ENCODE results near the gene PRRC2A. TPM values are rescaled to one million over a fixed set of nuclear protein-coding genes. Genes with fewer than 3 reads are reported as not detected.

Gene PRRC2A
- total RNA-seq, 1 donor from 2014 or later: 281 TPM

DNA sequence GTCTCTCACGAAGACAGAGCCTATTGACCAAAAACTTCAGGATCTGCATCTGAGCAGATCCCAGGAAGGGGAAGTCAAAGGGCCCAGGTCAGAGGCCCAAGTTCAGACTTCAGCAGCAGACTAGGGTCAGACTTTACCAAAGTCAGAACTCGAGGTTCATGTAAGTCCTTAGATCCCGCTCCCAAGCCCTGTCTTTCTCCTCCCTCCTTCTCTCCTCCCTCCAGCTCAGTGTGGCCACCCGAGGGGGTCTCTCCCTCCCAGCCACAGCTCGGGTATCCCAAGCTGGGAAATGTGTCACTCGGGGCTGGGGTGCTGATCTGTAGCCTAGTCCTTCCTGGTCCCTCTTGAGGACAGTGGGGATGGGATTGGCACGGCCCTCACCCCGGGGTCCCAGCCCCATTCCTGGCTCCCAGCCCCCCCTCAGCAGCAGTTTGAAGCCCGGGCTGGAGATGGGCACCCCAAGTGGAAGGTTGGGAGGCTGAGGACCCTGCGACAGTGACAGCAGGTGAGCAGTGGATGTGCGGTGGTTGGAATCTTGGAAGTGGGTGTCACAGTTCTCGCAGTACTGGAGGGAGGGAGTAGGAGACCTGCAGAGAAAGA, 41.7 kb downstream of the PRRC2A start:
- no peaks in the 10 kb centered on the region for H3K27me3 Mint-ChIP-seq (ENCODE audit: insufficient read depth)
- no peaks in the 10 kb centered on the region for H3K9me3 Mint-ChIP-seq
- DNase-seq (ENCODE audit: low spot score): no peak
- intact Hi-C loops (cut with micrococcal nuclease): loop anchor here (10.0 kb wide), 2 partner anchors 1313 to 1543 kb away; partner anchors contain the start of genes HSD17B8, RING1, RXRB and SLC39A7
- H3K36me3 Mint-ChIP-seq (ENCODE audit: low read depth): peaks cover 53% of the 10 kb centered on the region
- H3K4me1 Mint-ChIP-seq (ENCODE audit: low read depth): peaks cover 84% of the 10 kb centered on the region
- no peak overlapping the region for H3K27ac Mint-ChIP-seq
- H3K4me3 Mint-ChIP-seq: peak overlapping the region; percentile 91

DNA sequence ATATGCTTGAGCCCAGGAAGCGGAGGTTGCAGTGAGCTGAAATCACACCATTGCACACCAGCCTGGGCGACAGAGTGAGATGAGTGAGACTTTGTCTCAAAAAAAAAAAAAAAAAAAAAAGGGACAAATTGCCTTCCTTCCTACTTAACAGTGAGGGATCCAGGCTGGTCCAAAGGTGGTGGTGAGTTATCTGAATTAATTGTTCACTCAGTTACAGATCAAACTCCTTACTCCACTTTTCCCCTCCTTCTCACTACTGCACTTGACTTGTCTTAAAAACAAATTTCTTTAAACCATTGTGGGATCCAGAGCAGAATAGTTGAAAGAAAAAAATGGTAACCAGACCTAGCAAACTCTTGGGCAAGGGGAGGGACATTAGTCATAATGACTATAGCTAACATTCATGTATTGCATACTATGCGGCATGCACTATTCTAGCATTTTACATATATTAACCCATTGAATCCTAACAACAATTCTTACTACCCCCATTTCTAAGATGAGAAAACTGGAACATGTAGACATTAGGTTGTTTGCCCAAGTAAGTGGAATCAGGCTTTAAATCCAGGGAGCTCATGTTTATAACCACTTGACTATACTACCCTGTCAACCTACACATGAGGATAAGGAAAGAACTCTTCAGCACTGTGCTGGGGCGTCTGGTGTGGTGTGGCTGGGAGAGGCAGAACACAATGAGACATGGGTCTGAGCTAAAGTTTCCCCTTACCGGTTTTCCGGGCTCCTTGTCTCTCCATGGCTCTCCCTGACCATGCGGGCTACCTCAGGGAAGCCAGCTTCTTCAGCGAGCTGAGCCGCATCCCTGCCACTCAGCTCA, 42.8 kb downstream of the PRRC2A start:
- peak overlapping the region; percentile 98 for H3K4me3 Mint-ChIP-seq
- H3K36me3 Mint-ChIP-seq (ENCODE audit: low read depth): peaks cover 59% of the 10 kb centered on the region
- peak overlapping the region; percentile 90 for H3K27ac Mint-ChIP-seq
- no peaks in the 10 kb centered on the region for H3K27me3 Mint-ChIP-seq (ENCODE audit: insufficient read depth)
- H3K4me1 Mint-ChIP-seq (ENCODE audit: low read depth): peaks cover 84% of the 10 kb centered on the region
- intact Hi-C loops (cut with micrococcal nuclease): loop anchor here (10.0 kb wide), 2 partner anchors 1311 to 1541 kb away; partner anchors contain the start of genes HSD17B8, RING1, RXRB and SLC39A7
- DNase-seq (ENCODE audit: low spot score): no peak
- no peaks in the 10 kb centered on the region for H3K9me3 Mint-ChIP-seq

DNA sequence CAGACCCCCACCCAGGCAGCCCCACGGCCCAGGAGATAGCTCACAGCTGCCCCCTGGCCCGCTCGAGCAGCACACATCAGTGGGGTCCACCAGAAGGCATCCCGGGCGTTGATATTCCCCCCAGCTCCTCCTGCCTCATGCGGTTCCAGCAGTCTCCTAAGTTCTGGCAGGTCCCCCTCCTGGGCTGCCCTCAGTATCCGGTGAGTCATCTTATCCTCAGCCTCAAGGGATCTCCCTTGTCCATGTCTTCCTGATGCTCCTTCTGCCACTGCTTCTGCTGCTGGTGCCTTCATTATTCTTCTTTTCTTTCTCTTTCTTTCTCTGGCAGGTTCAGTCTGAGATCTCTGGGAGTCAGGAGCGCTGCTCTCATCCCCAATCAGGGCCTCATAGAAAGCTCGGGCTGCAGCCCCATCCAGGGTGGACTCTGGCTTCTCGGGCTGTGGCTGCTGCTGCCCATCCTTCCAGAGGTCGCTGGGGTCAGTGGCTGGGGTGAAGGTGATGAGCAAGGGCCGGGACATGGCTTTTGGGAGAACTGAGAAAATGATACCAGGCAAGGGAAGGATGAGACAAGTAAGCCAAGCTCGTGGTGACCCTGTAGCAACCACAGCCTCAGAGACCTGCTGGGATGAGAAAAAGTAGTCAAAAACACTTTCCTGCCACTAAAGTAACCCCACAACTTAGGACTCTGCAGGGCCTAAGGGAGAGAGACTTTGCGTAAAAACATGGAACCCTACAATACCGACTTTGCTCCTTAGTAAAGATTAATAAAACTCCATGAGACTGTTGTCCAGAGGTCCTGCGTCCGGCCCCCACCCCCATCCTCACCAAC, 43.7 kb downstream of the PRRC2A start:
- intact Hi-C loops (cut with micrococcal nuclease): loop anchor here (2.0 to 10.0 kb wide), 4 partner anchors 169 to 1541 kb away; partner anchors contain the start of genes AGPAT1, HSD17B8, RING1 and RXRB
- peaks cover 83% of the 10 kb centered on the region for H3K4me1 Mint-ChIP-seq (ENCODE audit: low read depth)
- H3K27me3 Mint-ChIP-seq (ENCODE audit: insufficient read depth): no peaks in the 10 kb centered on the region
- peaks cover 62% of the 10 kb centered on the region for H3K36me3 Mint-ChIP-seq (ENCODE audit: low read depth)
- no peaks in the 10 kb centered on the region for H3K9me3 Mint-ChIP-seq
- no peak for DNase-seq (ENCODE audit: low spot score)
- peak overlapping the region; percentile 98 for H3K4me3 Mint-ChIP-seq
- H3K27ac Mint-ChIP-seq: peak overlapping the region; percentile 90

DNA sequence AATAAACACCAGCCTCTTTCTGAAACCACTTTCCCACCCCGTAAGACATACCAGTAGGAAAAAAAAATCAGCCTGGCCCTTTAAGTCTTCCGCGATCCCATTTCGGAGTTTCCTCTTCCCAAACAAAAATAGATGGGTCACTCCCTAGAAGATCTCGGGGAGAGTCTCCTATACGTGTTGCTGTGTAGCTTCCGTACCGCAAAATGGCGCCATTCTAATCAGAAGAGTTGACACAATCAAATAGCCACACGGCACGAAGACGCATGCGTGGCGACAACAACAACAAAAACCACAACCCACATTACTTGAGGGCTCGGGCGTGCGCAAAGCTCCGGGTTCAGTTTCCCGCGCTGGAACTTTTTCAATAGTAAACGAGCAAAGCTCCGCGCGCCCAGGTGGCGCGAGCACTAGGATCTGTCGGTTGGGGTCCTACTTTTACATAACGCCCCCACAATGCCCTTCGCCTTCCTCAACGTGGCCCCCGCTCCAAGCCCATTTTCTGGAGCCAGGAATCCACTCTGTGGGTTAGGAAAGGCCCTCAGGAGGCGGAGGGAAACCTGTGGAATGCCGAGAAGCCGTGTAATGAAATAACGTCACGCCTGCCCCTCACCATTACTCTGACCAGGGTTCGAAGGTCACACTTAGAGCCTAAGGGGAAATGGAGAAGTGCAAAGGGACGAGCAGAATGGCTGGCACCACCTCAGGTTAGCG, 44.4 kb downstream of the PRRC2A start, which contains the start of gene GPANK1:
TSS of gene GPANK1 (minus strand) at position 208 of the 711 bp plus-strand sequence. CDS start 519 bp downstream, outside the sequence.
- H3K27ac Mint-ChIP-seq: peak within 1 kb of the TSS; percentile 90
- no peaks in the 10 kb centered on the region for H3K9me3 Mint-ChIP-seq
- peaks cover 65% of the 10 kb centered on the region for H3K36me3 Mint-ChIP-seq (ENCODE audit: low read depth)
- DNase-seq (ENCODE audit: low spot score): peak; percentile 88
- H3K4me1 Mint-ChIP-seq (ENCODE audit: low read depth): peaks cover 75% of the 10 kb centered on the region
- H3K27me3 Mint-ChIP-seq (ENCODE audit: insufficient read depth): no peaks in the 10 kb centered on the region
- peak within 1 kb of the TSS; percentile 98 for H3K4me3 Mint-ChIP-seq
- intact Hi-C loops (cut with micrococcal nuclease): loop anchor here (1.0 to 10.0 kb wide), 18 partner anchors 13 to 1540 kb away; partner anchors contain the start of genes ABHD16A, AGPAT1, BAG6 and DDAH2

DNA sequence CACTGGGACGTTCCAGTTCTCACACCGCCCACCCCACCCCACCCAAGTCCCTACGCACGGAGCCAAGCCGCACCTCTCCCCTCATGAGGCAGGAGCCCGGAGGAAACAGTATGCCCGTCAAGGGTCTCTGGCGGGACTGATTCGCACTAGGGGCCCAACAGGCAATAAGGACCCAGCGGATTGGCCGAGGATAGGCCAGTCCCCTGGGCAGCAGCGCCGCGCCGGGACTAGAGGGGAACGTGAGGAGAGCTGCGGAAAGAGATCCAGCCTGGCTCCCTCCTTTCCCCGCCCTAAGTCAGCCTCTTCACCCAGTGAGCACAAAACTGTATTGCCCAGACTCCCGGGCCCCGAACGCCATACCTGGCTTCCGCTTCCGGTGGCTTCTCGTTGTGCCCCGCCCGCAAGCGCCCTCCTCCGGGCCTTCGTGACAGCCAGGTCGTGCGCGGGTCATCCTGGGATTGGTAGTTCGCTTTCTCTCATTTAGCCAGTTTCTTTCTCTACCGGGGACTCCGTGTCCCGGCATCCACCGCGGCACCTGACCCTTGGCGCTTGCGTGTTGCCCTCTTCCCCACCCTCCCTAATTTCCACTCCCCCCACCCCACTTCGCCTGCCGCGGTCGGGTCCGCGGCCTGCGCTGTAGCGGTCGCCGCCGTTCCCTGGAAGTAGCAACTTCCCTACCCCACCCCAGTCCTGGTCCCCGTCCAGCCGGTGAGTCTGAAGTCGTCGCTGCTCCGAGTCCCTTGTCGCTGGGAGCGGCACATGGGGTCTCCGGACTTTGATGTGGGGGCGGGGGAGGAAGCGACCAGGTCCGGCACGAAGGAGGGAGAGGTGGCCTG, 45.2 kb downstream of the PRRC2A start, which contains the start of gene CSNK2B:
TSS of gene CSNK2B (plus strand) at position 580 of the 836 bp plus-strand sequence. CDS start 752 bp downstream, outside the sequence.
- peak within 1 kb of the TSS; percentile 98 for H3K4me3 Mint-ChIP-seq
- peak; percentile 98 for DNase-seq (ENCODE audit: low spot score)
- intact Hi-C loops (cut with micrococcal nuclease): loop anchor here (1.0 to 10.0 kb wide), 18 partner anchors 13 to 1539 kb away; partner anchors contain the start of genes ABHD16A, AGPAT1, BAG6 and DDAH2
- H3K27me3 Mint-ChIP-seq (ENCODE audit: insufficient read depth): no peaks in the 10 kb centered on the region
- no peaks in the 10 kb centered on the region for H3K9me3 Mint-ChIP-seq
- H3K27ac Mint-ChIP-seq: peak within 1 kb of the TSS; percentile 90
- H3K4me1 Mint-ChIP-seq (ENCODE audit: low read depth): peaks cover 74% of the 10 kb centered on the region
- H3K36me3 Mint-ChIP-seq (ENCODE audit: low read depth): peaks cover 68% of the 10 kb centered on the region

GRCh38 chr6:31666337-31666965, 45.9 kb downstream of the PRRC2A start:
- H3K27me3 Mint-ChIP-seq (ENCODE audit: insufficient read depth): no peaks in the 10 kb centered on the region
- intact Hi-C loops (cut with micrococcal nuclease): loop anchor here (10.0 kb wide), 2 partner anchors 1308 to 1538 kb away; partner anchors contain the start of genes HSD17B8, RING1, RXRB and SLC39A7
- no peaks in the 10 kb centered on the region for H3K9me3 Mint-ChIP-seq
- peak overlapping the region; percentile 98 for H3K4me3 Mint-ChIP-seq
- H3K27ac Mint-ChIP-seq: peak overlapping the region; percentile 90
- DNase-seq (ENCODE audit: low spot score): no peak
- H3K36me3 Mint-ChIP-seq (ENCODE audit: low read depth): peaks cover 65% of the 10 kb centered on the region
- H3K4me1 Mint-ChIP-seq (ENCODE audit: low read depth): peaks cover 71% of the 10 kb centered on the region

- DNase-seq (ENCODE audit: low spot score): no peak
- Mint-ChIP-seq H3K9me3 (no peaks in the 10 kb centered on the region), H3K27me3 (ENCODE audit: insufficient read depth) (no peaks in the 10 kb centered on the region), H3K4me1 (ENCODE audit: low read depth) (peaks cover 43% of the 10 kb centered on the region), H3K4me3 (no peak within 1 kb of the TSS), H3K36me3 (ENCODE audit: low read depth) (peaks cover 55% of the 10 kb centered on the region), H3K27ac (no peak within 1 kb of the TSS)
- intact Hi-C loops (cut with micrococcal nuclease): loop anchor here (10.0 kb wide), 2 partner anchors 1305 to 1535 kb away; partner anchors contain the start of genes HSD17B8, RING1, RXRB and SLC39A7
Measured at GRCh38 chr6:31669676-31670075, 49.2 kb downstream of the PRRC2A start, which contains the start of gene LY6G5B. Gene LY6G5B (plus strand): TSS chr6:31669976. CDS start chr6:31670951, 975 bp downstream.

DNA sequence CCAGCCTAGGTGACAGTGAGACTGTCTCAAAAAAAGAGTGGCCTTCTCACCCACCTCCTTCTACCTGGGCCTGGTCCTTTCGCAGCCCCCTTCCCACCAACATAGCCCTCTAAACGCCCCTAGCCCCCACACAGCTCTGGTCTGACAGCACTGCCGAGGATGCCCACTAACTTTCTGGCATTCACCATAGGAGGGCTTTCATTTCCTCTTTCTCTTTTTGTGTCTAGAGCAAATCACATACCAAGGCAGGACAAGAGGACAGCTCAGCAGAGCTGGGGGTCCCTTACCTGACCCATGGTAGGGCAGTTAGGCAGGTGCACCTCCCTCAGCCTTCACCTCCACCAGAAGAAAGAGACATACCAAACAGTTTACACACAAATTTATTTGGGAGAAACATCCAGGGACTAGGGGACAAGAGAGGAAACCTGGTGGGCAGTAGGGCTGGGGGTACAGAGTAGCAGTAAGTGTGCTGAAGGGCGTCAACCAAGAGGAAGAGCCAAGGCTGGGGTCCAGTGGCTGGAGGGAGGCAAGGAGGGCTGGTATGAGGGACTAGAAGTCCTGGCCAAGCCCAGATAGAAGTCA, 55.9 kb downstream of the PRRC2A start:
- Mint-ChIP-seq H3K4me3 (no peak overlapping the region), H3K36me3 (ENCODE audit: low read depth) (peaks cover 11% of the 10 kb centered on the region), H3K4me1 (ENCODE audit: low read depth) (peaks cover 20% of the 10 kb centered on the region), H3K27me3 (ENCODE audit: insufficient read depth) (no peaks in the 10 kb centered on the region), H3K27ac (no peak overlapping the region), H3K9me3 (no peaks in the 10 kb centered on the region)
- intact Hi-C loops (cut with micrococcal nuclease): no loop called here
- no peak for DNase-seq (ENCODE audit: low spot score)

- Mint-ChIP-seq H3K36me3 (ENCODE audit: low read depth) (peaks cover 13% of the 10 kb centered on the region), H3K27me3 (ENCODE audit: insufficient read depth) (no peaks in the 10 kb centered on the region), H3K9me3 (no peaks in the 10 kb centered on the region), H3K4me1 (ENCODE audit: low read depth) (peaks cover 24% of the 10 kb centered on the region), H3K4me3 (no peak overlapping the region), H3K27ac (no peak overlapping the region)
- DNase-seq (ENCODE audit: low spot score): no peak
- intact Hi-C loops (cut with micrococcal nuclease): no loop called here
Measured at GRCh38 chr6:31676904-31677303, 56.4 kb downstream of the PRRC2A start.

GRCh38 chr6:31677955-31678354, 57.4 kb downstream of the PRRC2A start:
- H3K4me3 Mint-ChIP-seq: no peak overlapping the region
- H3K4me1 Mint-ChIP-seq (ENCODE audit: low read depth): peaks cover 24% of the 10 kb centered on the region
- intact Hi-C loops (cut with micrococcal nuclease): no loop called here
- no peaks in the 10 kb centered on the region for H3K27me3 Mint-ChIP-seq (ENCODE audit: insufficient read depth)
- no peak for DNase-seq (ENCODE audit: low spot score)
- no peaks in the 10 kb centered on the region for H3K9me3 Mint-ChIP-seq
- peaks cover 5% of the 10 kb centered on the region for H3K36me3 Mint-ChIP-seq (ENCODE audit: low read depth)
- H3K27ac Mint-ChIP-seq: no peak overlapping the region

All from activated T-helper 1 cell treated with anti-CD3 and anti-CD28 coated beads, Interleukin-12 subunit alpha, Interleukin-12 subunit beta, Interleukin-2, Interleukin-4 antibody, amounts not matched to agents 30 ng/mL and 10 ng/mL and 1 ng/mL, durations not matched to agents 14 hours and 24 hours and 36 hours (primary cell).